GM06990 (cell line): ENCODE data around the gene GRIN3B.

Experiments used
- DNase-seq: peaks from one replicate; pipeline ENCODE4 v3.0.0-alpha.2; 2011; ENCODE audit not compliant: insufficient read length; ENCODE audit errors: extremely low read depth
- H3K27me3 ChIP-seq: replicated peaks from 2 replicates; pipeline ENCODE4 v1.6.0; 2011; ENCODE audit warnings: low read length; ENCODE audit not compliant: control insufficient read depth, insufficient read depth
- H3K36me3 ChIP-seq: 2 replicates; pipeline ENCODE4 v1.5.1; 2011; ENCODE audit warnings: low read length; ENCODE audit not compliant: control insufficient read depth, insufficient read depth
- H3K4me3 ChIP-seq: replicated peaks from 2 replicates; pipeline ENCODE4 v1.5.1; 2011; ENCODE audit warnings: low read depth, mild to moderate bottlenecking, control low read depth, low read length
- CTCF ChIP-seq: IDR thresholded peaks from 2 replicates; pipeline ENCODE4 v1.5.1; 2011; ENCODE audit warnings: low read length, control low read depth, mild to moderate bottlenecking, inconsistent platforms; ENCODE audit not compliant: insufficient read depth, poor library complexity, severe bottlenecking

GRIN3B gene

DNA sequence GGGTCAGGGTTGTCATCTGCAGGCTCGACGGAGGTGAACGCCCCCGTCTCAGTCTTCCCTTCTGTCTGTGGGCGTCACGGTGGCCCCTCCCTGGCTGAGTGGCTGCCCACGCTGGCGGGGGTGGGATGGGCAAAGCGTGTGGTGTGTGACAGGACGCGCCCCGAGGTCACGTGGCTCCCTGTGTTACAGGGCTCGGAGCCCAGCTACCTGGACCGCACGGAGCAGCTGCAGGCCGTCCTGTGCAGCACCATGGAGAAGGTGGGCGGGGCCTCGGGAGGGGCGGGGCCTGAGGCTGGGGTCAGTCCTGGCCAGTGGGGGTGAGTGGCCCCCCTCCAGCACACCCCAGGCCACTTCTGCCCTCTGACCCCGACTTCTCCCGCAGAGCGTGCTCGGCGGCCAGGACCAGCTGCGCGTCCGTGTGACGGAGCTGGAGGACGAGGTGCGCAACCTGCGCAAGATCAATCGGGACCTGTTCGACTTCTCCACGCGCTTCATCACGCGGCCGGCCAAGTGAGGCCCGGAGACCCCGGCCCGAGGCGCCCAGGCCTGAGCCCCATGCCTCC is 6.3 kb upstream of the GRIN3B start:
- DNase-seq, result no peak
- Histone ChIP-seq H3K4me3 (no peak overlapping the region), H3K36me3 (peaks cover 8% of the 10 kb centered on the region), H3K27me3 (no peaks in the 10 kb centered on the region)
- TF ChIP-seq CTCF, result no peak

DNA sequence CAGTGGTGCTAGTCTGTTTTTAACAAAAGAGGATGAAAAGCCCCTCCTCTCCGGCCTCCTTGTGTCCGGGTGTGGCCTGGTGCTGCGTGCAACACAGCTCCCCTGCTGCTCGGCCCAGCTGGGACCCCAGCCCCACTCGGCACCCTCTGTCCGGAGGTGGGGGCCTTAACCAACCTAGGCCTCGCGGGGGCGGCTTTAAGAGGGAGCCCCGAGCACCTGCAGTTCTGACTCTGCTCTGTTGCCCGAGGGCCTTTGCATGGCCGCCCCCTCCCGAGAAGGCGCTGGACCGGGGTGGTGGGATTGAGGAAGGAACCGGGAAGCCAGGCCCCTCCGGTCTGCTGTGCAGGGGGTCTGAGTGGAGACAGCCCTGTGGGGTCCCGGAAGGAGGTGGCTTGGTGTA is 5.7 kb upstream of the GRIN3B start:
- DNase-seq, result no peak
- Histone ChIP-seq H3K36me3 (peaks cover 8% of the 10 kb centered on the region), H3K4me3 (no peak overlapping the region), H3K27me3 (no peaks in the 10 kb centered on the region; the same call in 1 of the 2 replicates)
- TF ChIP-seq CTCF, result no peak

- Histone ChIP-seq H3K27me3 (no peaks in the 10 kb centered on the region; the same call in 1 of the 2 replicates), H3K36me3 (peaks cover 4% of the 10 kb centered on the region), H3K4me3 (no peak overlapping the region)
- TF ChIP-seq CTCF, result no peak
- no peak for DNase-seq
These were observed 5.0 kb upstream of the GRIN3B start for GRCh38 chr19:995051-995827.

DNA sequence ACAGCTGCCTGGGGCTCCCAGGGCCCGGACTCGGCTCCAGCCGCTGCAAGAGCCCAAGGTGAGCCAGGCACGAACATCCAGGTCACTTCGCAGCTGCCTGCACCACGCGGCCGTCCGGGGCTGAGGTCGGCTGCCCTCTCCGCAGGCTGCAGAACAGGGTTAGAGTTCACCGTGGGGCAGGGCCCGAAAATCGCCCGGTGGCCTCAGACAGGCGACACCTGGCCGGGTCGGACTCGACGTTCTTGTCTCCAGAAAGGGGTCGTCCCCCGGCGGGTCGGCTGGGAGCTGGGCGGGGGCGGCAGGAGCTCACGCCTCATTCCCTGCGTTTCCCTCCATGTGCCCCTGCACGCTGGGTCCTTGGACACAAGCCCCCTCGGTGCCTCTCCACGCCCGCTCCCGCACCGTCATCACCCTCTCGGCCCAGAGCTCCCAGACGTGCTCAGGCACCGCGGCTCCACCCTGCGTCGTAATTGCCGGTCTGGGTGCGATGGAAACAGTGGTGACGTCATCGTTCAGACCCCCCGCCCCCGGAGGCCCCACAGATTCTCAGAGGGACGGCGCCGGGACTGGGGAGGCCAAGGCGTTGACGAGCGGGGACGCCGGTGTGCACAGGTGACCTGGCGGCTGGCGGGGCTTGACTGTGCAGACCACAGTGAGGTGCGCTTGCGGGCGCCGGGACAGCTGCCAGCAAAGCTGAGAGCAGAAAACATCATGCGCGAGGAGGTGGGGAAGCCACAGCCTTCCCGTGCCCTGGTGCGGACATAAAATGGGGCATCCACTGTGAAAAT is 4.0 kb upstream of the GRIN3B start:
- DNase-seq, result peak; percentile 75
- H3K4me3 ChIP-seq, result no peak overlapping the region

GRCh38 chr19:998064-998463 is 2.2 kb upstream of the GRIN3B start:
- no peak for TF ChIP-seq CTCF

More for the DNA sequence above, 4.0 kb upstream of the GRIN3B start:
- peaks cover 2% of the 10 kb centered on the region for H3K36me3 ChIP-seq
- H3K27me3 ChIP-seq, result no peaks in the 10 kb centered on the region; the same call in 1 of the 2 replicates
- no peak for TF ChIP-seq CTCF

More at GRCh38 chr19:998064-998463, 2.2 kb upstream of the GRIN3B start:
- H3K36me3 ChIP-seq, result peaks cover 1% of the 10 kb centered on the region
- H3K4me3 ChIP-seq, result no peak overlapping the region
- DNase-seq, result no peak
- H3K27me3 ChIP-seq, result no peaks in the 10 kb centered on the region; the same call in 1 of the 2 replicates
